AG09319 (cell line): Measurements from ENCODE around the gene FOXP3.

Experiments
- DNase-seq: peaks from one replicate; pipeline ENCODE4 v3.0.0-alpha.2; 2010; ENCODE audit warnings: low read depth; ENCODE audit errors: extremely low read depth
- CTCF ChIP-seq: IDR thresholded peaks from 2 replicates; pipeline ENCODE4 v1.5.1; 2011; ENCODE audit warnings: low read depth, mild to moderate bottlenecking, inconsistent platforms, low read length, moderate library complexity

FOXP3 gene

GRCh38 chrX:49228185-49228584 lies 36.3 kb downstream of the FOXP3 start:
- DNase-seq, result no peak

GRCh38 chrX:49227726-49228125 lies 36.8 kb downstream of the FOXP3 start:
- DNase-seq, result no peak
- TF ChIP-seq CTCF, result no peak

More at GRCh38 chrX:49228185-49228584, 36.3 kb downstream of the FOXP3 start:
- TF ChIP-seq CTCF, result no peak

GRCh38 chrX:49226946-49227345 lies 37.6 kb downstream of the FOXP3 start:
- no peak for TF ChIP-seq CTCF
- DNase-seq, result no peak

- no peak for DNase-seq
- no peak for TF ChIP-seq CTCF
Observed at GRCh38 chrX:49225858-49226257, 38.7 kb downstream of the FOXP3 start.

- no peak for TF ChIP-seq CTCF
- no peak for DNase-seq
Observed at GRCh38 chrX:49221868-49222267, 42.6 kb downstream of the FOXP3 start.

- TF ChIP-seq CTCF, result no peak
- DNase-seq, result no peak
Observed at GRCh38 chrX:49220100-49220499, 44.4 kb downstream of the FOXP3 start.

GRCh38 chrX:49214996-49215526 lies 49.4 kb downstream of the FOXP3 start:
- DNase-seq, result no peak
- TF ChIP-seq CTCF, result no peak
